Measurements from ENCODE around the gene SRD5A1.

SRD5A1 gene

GRCh38 chr5:6678385-6678784 lies 45.1 kb downstream of the SRD5A1 start:
- no peak overlapping the region for H3K27ac ChIP-seq
- DNase-seq (ENCODE audit: low read depth, low spot score): no peak

DNA sequence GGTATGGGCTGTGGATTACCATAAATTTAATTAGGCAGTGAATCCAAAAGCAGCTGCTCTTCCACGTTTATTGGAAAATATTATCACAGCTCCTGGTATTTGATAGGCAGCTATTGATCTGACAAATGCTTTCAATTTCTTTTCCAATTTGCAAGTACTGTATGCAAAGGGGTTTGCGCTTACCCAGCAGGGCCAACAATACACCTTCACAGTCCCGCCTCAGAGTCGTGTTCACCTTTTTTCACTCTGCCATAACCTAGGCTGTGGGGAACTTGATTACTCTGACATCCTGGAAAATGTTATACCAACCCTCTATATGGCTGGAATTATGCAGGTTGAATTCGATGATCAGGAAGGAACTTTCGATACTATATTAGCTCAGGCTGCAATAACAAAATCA lies 47.7 kb downstream of the SRD5A1 start:
- H3K27ac ChIP-seq: no peak overlapping the region
- no peak for DNase-seq (ENCODE audit: low read depth, low spot score)

DNA sequence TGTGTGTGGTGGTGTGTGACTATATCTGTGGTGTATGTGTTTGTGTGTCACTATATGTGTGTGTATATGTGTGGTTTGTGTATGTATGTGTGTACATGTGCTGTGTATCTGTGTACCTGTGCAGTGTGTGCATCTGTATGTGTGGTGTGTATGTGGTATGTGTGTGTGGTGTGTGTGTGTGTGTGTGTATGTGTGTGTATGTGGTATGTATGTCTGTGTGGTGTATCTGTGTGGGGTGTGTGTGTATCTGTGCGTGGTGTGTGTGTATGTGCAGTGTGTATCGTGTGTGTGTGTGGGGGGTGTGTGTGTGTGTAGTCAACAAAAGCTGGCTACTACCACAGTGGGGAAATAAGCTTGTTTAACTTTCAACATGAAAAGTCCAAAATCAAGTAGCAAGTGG lies 48.4 kb downstream of the SRD5A1 start:
- no peak overlapping the region for H3K27ac ChIP-seq
- no peak for DNase-seq (ENCODE audit: low read depth, low spot score)

DNA sequence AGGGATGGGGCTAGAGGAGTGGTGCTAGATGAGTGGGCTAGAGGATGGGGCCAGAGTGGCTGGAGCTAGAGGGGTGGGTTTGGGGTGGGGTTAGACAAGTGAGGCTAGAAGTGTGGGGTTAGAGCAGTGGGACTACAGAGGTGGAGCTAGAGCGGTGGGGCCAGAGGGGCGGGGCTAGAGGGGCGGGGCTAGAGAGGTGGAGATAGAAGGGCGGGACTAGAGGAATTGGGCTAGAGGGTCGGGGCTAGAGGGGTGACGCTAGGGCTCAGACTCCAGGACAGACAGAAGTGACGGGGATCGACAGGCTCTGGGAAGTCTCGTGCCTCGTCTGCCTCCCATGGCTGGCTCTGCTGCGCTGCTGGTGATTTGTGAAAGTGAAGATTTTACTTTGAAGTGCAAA lies 49.0 kb downstream of the SRD5A1 start:
- no peak for DNase-seq (ENCODE audit: low read depth, low spot score)
- H3K27ac ChIP-seq: no peak overlapping the region

DNA sequence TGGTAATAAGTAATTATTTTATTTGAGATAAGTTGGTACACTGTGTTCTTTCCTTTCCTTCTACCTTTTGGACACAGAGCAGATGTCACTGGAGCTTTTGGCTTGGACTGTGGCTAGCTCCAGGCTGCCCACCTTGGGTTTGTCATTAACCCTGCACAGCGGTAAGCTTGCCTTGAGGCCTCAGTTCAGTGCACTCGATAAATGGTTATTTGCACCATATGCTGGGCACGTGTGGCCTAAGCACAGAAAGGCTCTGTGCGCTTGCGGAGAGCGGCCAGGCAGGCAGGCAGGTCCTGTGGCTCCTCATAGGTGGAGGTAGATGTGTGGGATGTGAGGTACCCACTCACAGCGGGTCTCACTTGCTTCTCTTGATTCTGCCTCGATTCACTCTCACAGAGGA lies 50.0 kb downstream of the SRD5A1 start:
- H3K27ac ChIP-seq: no peak overlapping the region
- DNase-seq (ENCODE audit: low read depth, low spot score): no peak

DNA sequence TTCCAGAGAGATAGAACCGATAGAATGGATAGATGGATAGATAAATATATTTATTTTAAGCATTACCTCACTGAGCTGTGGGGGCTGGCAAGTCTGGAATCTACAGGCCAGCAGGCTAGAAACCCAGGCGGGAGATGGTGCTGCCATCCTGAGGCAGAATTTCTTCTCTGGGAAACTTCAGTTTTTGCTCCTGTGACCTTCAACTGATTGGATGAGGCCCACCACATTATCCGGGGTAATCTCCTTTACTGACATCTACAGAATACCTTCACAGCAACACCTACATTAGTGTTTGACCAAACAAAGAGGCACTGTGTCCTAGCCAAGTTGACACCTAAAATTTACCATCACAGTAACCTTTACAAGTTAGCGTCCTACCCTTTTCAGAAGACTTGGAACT lies 50.8 kb downstream of the SRD5A1 start:
- DNase-seq (ENCODE audit: low read depth, low spot score): no peak
- H3K27ac ChIP-seq: no peak overlapping the region

GRCh38 chr5:6686501-6686900 lies 53.3 kb downstream of the SRD5A1 start:
- no peak overlapping the region for H3K27ac ChIP-seq
- no peak for DNase-seq (ENCODE audit: low read depth, low spot score)

- DNase-seq (ENCODE audit: low read depth, low spot score): no peak
- no peak overlapping the region for H3K27ac ChIP-seq
These were observed 53.7 kb downstream of the SRD5A1 start for GRCh38 chr5:6686915-6687409.

DNA sequence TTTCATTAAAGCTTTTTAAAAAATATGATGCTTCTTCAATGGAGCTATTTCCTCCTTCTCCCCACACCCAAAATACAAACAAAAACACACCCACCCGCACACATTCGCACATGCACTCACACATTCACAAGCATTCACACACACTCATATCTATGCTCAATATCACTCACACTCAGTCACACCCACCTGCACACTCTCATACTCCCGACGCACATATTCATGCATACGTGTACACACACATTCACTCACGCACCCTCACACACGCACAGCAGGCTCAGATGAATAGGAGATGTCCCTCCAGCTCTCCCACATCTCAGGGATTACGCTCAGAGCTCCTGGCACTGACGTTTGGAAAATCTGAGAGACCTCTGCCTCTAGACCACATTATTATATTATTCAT lies 54.3 kb downstream of the SRD5A1 start:
- DNase-seq (ENCODE audit: low read depth, low spot score): no peak
- no peak overlapping the region for H3K27ac ChIP-seq

GRCh38 chr5:6692906-6693305 lies 59.7 kb downstream of the SRD5A1 start:
- H3K27ac ChIP-seq: no peak overlapping the region
- no peak for DNase-seq (ENCODE audit: low read depth, low spot score)

- no peak for DNase-seq (ENCODE audit: low read depth, low spot score)
- H3K27ac ChIP-seq: no peak overlapping the region
These were observed 65.5 kb downstream of the SRD5A1 start for GRCh38 chr5:6698696-6699095.

GRCh38 chr5:6699357-6699756 lies 66.1 kb downstream of the SRD5A1 start:
- H3K27ac ChIP-seq: no peak overlapping the region
- no peak for DNase-seq (ENCODE audit: low read depth, low spot score)

DNA sequence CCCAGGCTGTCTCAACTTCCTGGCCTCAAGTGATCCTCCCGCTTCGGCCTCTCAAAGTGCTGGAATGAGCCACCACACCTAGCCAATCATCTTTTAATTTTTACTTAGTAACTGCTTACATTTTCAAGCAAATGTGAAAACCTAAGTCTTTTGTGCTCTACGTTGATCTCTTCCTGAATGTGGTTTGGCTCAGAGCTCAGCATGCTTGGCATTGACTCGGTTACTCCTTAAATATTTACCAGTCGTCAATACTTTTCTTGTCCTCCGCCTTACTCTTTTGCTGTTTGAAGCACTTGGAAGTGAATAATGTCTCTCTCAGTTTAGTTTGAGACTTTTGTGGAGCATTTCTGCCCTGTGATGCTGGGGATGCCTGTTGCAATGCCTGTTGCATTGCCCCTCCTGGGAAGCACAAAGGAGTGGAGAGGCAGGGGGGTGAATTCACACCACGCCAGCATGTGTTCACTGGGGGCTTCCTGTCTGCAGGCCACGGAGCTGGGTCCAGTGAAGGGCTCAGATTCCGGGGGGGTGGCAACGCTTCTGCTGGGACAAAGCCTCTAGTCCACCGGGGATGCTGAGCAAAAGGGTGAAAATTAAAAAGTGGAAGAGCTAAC lies 66.9 kb downstream of the SRD5A1 start:
- no peak overlapping the region for H3K27ac ChIP-seq
- DNase-seq (ENCODE audit: low read depth, low spot score): no peak

- H3K27ac ChIP-seq: no peak overlapping the region
- no peak for DNase-seq (ENCODE audit: low read depth, low spot score)
These were observed 67.6 kb downstream of the SRD5A1 start for GRCh38 chr5:6700685-6701355.

DNA sequence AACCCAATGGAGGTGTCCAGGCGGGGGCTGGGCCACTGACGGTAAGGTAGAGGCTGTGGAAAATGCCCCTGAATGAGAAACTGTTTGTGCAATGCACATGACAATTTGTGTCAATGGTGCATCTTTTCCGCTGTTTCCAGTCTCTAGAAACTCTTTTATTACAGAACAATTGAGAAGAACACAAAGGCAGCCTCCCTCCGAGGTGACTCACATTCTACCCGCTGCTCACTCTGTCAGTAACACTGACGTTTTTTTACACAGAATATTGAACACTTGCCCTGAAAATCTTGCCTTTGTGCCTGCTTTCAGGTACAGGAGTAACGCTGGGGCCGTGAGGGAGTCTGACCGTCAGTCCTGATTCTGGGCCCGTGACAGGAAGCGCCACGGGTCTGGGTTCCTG lies 68.3 kb downstream of the SRD5A1 start:
- H3K27ac ChIP-seq: no peak overlapping the region
- DNase-seq (ENCODE audit: low read depth, low spot score): no peak

DNA sequence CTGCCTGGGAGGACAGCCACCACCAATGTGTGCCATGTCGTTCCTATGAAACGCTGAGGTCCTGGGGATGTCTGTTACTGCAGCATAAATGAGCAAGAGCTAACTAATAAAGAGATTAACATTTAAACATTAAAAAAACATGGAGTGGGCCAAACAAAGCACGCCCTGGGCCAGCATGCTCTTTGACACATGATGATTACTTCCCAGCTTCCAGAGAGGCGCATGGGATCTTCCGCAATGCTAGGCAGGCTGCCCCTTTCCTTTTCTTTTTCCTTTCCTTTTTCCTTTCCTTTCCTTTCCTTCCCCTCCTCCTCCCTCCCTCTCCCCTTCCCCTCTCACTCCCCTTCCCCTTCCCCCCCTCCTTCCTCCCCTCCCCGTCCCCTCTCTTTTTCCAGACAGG lies 69.4 kb downstream of the SRD5A1 start:
- no peak overlapping the region for H3K27ac ChIP-seq
- no peak for DNase-seq (ENCODE audit: low read depth, low spot score)

- peak overlapping the region; percentile 90 for H3K27ac ChIP-seq
- no peak for DNase-seq (ENCODE audit: low read depth, low spot score)
These were observed 70.6 kb downstream of the SRD5A1 start for GRCh38 chr5:6703806-6704205.

DNA sequence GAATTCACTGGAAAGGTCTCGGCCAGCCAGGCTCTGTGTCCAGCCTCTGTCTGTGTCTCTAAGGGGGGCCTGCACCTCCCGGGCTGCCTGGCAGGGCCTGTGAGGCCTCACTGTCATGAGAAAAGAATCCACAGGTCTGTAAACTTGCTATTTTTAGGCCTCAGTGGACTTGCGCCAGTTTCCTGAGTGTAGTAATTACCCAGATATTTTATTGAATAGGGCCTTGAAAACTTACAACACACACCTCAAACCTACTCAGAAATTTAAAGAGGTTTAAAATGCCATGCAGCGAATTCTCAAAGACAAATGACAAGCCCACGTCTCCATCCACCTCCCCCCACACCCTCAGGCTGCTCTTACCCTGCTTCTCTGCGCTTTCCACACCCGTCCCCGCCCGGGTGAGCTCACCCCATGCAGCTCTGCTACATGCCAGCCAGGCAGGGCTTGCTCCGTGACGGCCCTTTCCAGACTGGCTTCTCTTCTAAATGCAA lies 71.2 kb downstream of the SRD5A1 start:
- H3K27ac ChIP-seq: peak overlapping the region; percentile 90
- DNase-seq (ENCODE audit: low read depth, low spot score): peak; percentile 43

DNA sequence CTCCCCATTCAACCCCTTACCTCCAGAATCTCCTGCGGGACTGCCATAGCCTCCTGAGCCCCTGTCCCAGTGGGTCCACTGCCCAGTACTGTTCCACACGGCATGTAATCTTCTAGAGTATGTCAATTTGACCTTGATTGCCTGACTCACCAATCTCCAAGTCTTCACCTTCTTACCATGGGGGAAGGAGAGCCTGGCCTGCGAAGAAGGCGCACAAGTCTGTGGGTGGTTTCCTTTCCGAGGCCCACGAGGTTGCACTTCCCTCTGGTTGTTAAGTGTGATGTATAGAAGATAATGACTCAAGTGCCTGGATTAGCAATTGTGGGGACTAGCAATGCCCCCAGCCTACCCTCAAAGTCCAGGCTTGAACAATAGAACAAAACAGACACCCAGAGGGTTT lies 71.8 kb downstream of the SRD5A1 start:
- DNase-seq (ENCODE audit: low read depth, low spot score): no peak
- H3K27ac ChIP-seq: peak overlapping the region; percentile 90

DNA sequence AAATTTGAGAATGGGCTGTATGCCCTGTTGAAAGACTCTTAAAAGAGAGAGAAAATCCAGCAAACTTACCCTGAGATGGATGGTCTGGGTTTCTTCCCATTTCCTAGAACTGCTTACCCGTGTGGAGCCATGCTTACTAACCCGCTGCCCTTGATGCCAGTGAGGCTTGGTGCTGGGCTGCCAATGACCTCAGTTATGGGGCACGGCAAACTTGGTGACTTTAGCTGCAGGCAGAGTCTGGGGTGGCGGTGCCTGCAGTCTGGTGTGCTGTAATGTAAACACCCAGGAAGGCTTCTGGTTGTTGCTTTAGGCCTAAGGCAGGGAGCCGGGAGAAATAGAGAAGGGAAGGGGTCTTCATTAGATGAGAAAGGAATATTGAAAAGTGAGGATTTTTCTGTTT lies 72.7 kb downstream of the SRD5A1 start:
- H3K27ac ChIP-seq: no peak overlapping the region
- DNase-seq (ENCODE audit: low read depth, low spot score): no peak

- no peak for DNase-seq (ENCODE audit: low read depth, low spot score)
- no peak overlapping the region for H3K27ac ChIP-seq
These were observed 74.6 kb downstream of the SRD5A1 start for GRCh38 chr5:6707852-6708251.

DNA sequence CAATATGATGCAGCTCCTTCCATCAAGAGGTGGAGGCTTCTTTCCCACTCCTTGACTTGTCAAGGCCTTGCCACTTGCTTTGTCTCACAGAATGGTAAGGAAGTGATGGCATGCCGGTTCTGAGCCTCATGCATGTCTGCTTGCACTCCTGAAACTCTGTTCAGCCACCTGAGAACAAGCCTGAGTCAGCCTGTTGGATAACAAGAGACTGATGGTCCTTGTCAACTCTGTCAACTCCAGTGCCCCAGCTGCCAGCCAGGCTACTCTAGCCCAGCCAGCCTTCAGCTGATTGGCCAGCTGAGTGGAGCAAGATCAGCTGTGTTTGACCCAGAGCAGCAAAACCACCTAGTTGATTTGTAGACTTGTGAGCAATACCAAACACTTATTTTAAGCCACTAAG lies 75.6 kb downstream of the SRD5A1 start:
- DNase-seq (ENCODE audit: low read depth, low spot score): no peak
- H3K27ac ChIP-seq: no peak overlapping the region

Data from epithelial cell of prostate (primary cell).